ENCODE results near the gene GPC1.

The GPC1 gene

DNA sequence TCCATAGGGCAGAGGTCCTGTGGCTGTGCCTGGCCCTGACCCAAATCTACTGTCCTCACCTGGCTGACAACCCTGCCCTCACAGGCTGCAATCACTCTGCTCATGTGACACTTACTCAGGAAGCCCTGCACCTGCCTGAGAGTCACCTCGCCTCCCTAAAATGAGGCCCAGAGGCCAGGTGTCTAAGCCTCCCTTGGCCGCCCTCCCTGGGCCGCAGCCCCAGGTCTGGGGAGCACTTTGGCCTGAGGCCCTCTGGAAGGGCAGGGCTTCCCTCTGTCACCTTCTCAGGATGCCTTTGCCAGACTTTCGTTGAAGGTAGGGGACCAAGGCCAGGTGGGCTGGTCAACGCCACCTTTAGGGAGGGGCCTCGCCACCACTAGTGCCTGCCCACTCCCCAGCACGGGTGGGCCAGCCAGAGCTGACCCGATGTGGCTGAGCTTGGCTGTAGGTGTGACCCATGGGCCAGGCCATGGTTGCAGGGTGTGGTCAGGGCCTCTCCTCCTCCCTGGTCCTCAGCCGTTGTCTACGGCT, 6.1 kb upstream of the GPC1 start:
- DNase-seq (ENCODE audit: low read depth, low spot score) = no peak
- TF ChIP-seq YY1 (IDR thresholded peaks at IDR 0.05; ENCODE audit: insufficient read depth, insufficient read length) (no peak), ZNF274 (IDR thresholded peaks at IDR 0.05; ENCODE audit: low read depth, low read length) (no peak), SUZ12 (IDR thresholded peaks at IDR 0.05; ENCODE audit: extremely low read depth, insufficient read depth, insufficient read length) (no peak)
- Histone ChIP-seq H3K36me3 (ENCODE audit: insufficient read depth, insufficient read length, low read length) (no peaks in the 10 kb centered on the region), H3K4me3 (ENCODE audit: insufficient read length, low read depth) (no peak overlapping the region), H3K27me3 (ENCODE audit: insufficient read depth, insufficient read length) (no peaks in the 10 kb centered on the region), H3K9me3 (ENCODE audit: insufficient read depth, low read length) (peaks cover 10% of the 10 kb centered on the region; the same call in 1 of the 2 replicates), H3K9ac (ENCODE audit: insufficient read length, low read depth) (peak overlapping the region; percentile 7), H3K4me1 (ENCODE audit: insufficient read depth, insufficient read length) (peaks cover 33% of the 10 kb centered on the region)

- Histone ChIP-seq H3K9me3 (ENCODE audit: insufficient read depth, low read length) (peaks cover 10% of the 10 kb centered on the region; the same call in 1 of the 2 replicates), H3K36me3 (ENCODE audit: insufficient read depth, insufficient read length, low read length) (no peaks in the 10 kb centered on the region), H3K4me1 (ENCODE audit: insufficient read depth, insufficient read length) (peaks cover 33% of the 10 kb centered on the region), H3K27me3 (ENCODE audit: insufficient read depth, insufficient read length) (no peaks in the 10 kb centered on the region), H3K9ac (ENCODE audit: insufficient read length, low read depth) (peak overlapping the region; percentile 7), H3K4me3 (ENCODE audit: insufficient read length, low read depth) (no peak overlapping the region)
- TF ChIP-seq SUZ12 (IDR thresholded peaks at IDR 0.05; ENCODE audit: extremely low read depth, insufficient read depth, insufficient read length) (no peak), ZNF274 (IDR thresholded peaks at IDR 0.05; ENCODE audit: low read depth, low read length) (no peak), YY1 (IDR thresholded peaks at IDR 0.05; ENCODE audit: insufficient read depth, insufficient read length) (no peak)
- no peak for DNase-seq (ENCODE audit: low read depth, low spot score)
These were observed 5.5 kb upstream of the GPC1 start for GRCh38 chr2:240429872-240430491.

GRCh38 chr2:240430595-240430994, 4.9 kb upstream of the GPC1 start:
- Histone ChIP-seq H3K4me3 (ENCODE audit: insufficient read length, low read depth) (no peak overlapping the region), H3K9me3 (ENCODE audit: insufficient read depth, low read length) (peaks cover 10% of the 10 kb centered on the region; the same call in 1 of the 2 replicates), H3K9ac (ENCODE audit: insufficient read length, low read depth) (no peak overlapping the region), H3K4me1 (ENCODE audit: insufficient read depth, insufficient read length) (peaks cover 33% of the 10 kb centered on the region), H3K36me3 (ENCODE audit: insufficient read depth, insufficient read length, low read length) (no peaks in the 10 kb centered on the region), H3K27me3 (ENCODE audit: insufficient read depth, insufficient read length) (no peaks in the 10 kb centered on the region)
- DNase-seq (ENCODE audit: low read depth, low spot score) = no peak
- no peak for TF ChIP-seq ZNF274 (IDR thresholded peaks at IDR 0.05; ENCODE audit: low read depth, low read length)
- no peak for TF ChIP-seq YY1 (IDR thresholded peaks at IDR 0.05; ENCODE audit: insufficient read depth, insufficient read length)
- TF ChIP-seq SUZ12 (IDR thresholded peaks at IDR 0.05; ENCODE audit: extremely low read depth, insufficient read depth, insufficient read length) = no peak

DNA sequence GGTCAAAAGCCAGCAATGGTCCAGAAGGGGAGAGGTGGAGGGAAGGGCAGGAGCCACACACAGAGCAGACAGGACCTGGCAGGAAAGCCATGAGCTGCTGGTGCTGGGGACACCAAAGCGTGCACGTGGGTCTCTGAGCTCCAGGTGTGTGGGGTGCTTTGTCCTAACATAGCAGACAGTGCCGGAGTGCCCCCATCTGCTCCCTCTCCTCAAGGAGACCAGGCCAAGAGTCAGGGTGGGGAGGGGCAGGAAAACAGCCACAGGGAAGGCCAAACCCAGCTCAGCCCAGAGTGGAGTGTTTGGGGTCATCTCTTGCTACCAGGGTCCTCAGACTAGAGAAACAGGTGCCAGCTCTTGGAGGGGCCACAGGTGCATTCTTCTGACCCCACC, 4.2 kb upstream of the GPC1 start:
- H3K4me3 ChIP-seq (ENCODE audit: insufficient read length, low read depth) = no peak overlapping the region
- H3K27me3 ChIP-seq (ENCODE audit: insufficient read depth, insufficient read length) = no peaks in the 10 kb centered on the region
- no peaks in the 10 kb centered on the region for H3K36me3 ChIP-seq (ENCODE audit: insufficient read depth, insufficient read length, low read length)
- TF ChIP-seq SUZ12 (IDR thresholded peaks at IDR 0.05; ENCODE audit: extremely low read depth, insufficient read depth, insufficient read length) (no peak), YY1 (IDR thresholded peaks at IDR 0.05; ENCODE audit: insufficient read depth, insufficient read length) (no peak), ZNF274 (IDR thresholded peaks at IDR 0.05; ENCODE audit: low read depth, low read length) (no peak)
- peak overlapping the region; percentile 26 for H3K9ac ChIP-seq (ENCODE audit: insufficient read length, low read depth)
- H3K4me1 ChIP-seq (ENCODE audit: insufficient read depth, insufficient read length) = peaks cover 33% of the 10 kb centered on the region
- peaks cover 10% of the 10 kb centered on the region; the same call in 1 of the 2 replicates for H3K9me3 ChIP-seq (ENCODE audit: insufficient read depth, low read length)
- DNase-seq (ENCODE audit: low read depth, low spot score) = no peak

GRCh38 chr2:240431661-240432424, 3.6 kb upstream of the GPC1 start:
- TF ChIP-seq YY1 (IDR thresholded peaks at IDR 0.05; ENCODE audit: insufficient read depth, insufficient read length) = no peak

GRCh38 chr2:240432430-240432819, 3.0 kb upstream of the GPC1 start:
- Histone ChIP-seq H3K9ac (ENCODE audit: insufficient read length, low read depth) (no peak overlapping the region), H3K9me3 (ENCODE audit: insufficient read depth, low read length) (peaks cover 14% of the 10 kb centered on the region; the same call in 1 of the 2 replicates), H3K36me3 (ENCODE audit: insufficient read depth, insufficient read length, low read length) (peaks cover 4% of the 10 kb centered on the region), H3K4me3 (ENCODE audit: insufficient read length, low read depth) (no peak overlapping the region), H3K4me1 (ENCODE audit: insufficient read depth, insufficient read length) (peaks cover 41% of the 10 kb centered on the region), H3K27me3 (ENCODE audit: insufficient read depth, insufficient read length) (peaks cover 10% of the 10 kb centered on the region)
- no peak for DNase-seq (ENCODE audit: low read depth, low spot score)
- TF ChIP-seq SUZ12 (IDR thresholded peaks at IDR 0.05; ENCODE audit: extremely low read depth, insufficient read depth, insufficient read length) (no peak), YY1 (IDR thresholded peaks at IDR 0.05; ENCODE audit: insufficient read depth, insufficient read length) (no peak), ZNF274 (IDR thresholded peaks at IDR 0.05; ENCODE audit: low read depth, low read length) (no peak)

More at GRCh38 chr2:240431661-240432424, 3.6 kb upstream of the GPC1 start:
- Histone ChIP-seq H3K4me1 (ENCODE audit: insufficient read depth, insufficient read length) (peaks cover 36% of the 10 kb centered on the region), H3K4me3 (ENCODE audit: insufficient read length, low read depth) (no peak overlapping the region), H3K27me3 (ENCODE audit: insufficient read depth, insufficient read length) (peaks cover 4% of the 10 kb centered on the region), H3K36me3 (ENCODE audit: insufficient read depth, insufficient read length, low read length) (no peaks in the 10 kb centered on the region), H3K9me3 (ENCODE audit: insufficient read depth, low read length) (peaks cover 12% of the 10 kb centered on the region; the same call in 1 of the 2 replicates), H3K9ac (ENCODE audit: insufficient read length, low read depth) (peak overlapping the region; percentile 26)
- no peak for DNase-seq (ENCODE audit: low read depth, low spot score)
